Measurements from ENCODE around the gene FRMD4A. TPM values are rescaled to one million over a fixed set of nuclear protein-coding genes. Genes with fewer than 3 reads are reported as not detected.
"Not testable (repeated sequence)": the region's sequence is repeated elsewhere in the genome, so short reads cannot be mapped to it uniquely, and the experiment has no call there.

The FRMD4A gene
- total RNA-seq, 2 experiments from 2014 or later, result 0.30 to 0.35 TPM

GRCh38 chr10:13954195-13954594 is 376.5 kb downstream of the FRMD4A start:
- H3K36me3 Mint-ChIP-seq (ENCODE audit: low read depth); H3K4me1 Mint-ChIP-seq; H3K9me3 Mint-ChIP-seq; H3K27me3 Mint-ChIP-seq; DNase-seq; CTCF ChIA-PET; POLR2A ChIA-PET; H3K4me3 Mint-ChIP-seq; H3K27ac Mint-ChIP-seq: not testable (repeated sequence)

- no peak overlapping the region for H3K4me3 Mint-ChIP-seq
- DNase-seq, result no peak
- CTCF ChIA-PET, result no interaction called here
- POLR2A ChIA-PET, result no interaction called here
- H3K27me3 Mint-ChIP-seq, result peaks cover 3% of the 10 kb centered on the region
- no peaks in the 10 kb centered on the region for H3K36me3 Mint-ChIP-seq (ENCODE audit: low read depth)
- no peak overlapping the region for H3K27ac Mint-ChIP-seq
- H3K9me3 Mint-ChIP-seq, result peaks cover 7% of the 10 kb centered on the region
- H3K4me1 Mint-ChIP-seq, result no peaks in the 10 kb centered on the region
Measured at GRCh38 chr10:13953371-13953770, 377.4 kb downstream of the FRMD4A start.

GRCh38 chr10:13950543-13950939 is 380.2 kb downstream of the FRMD4A start:
- no peak for DNase-seq
- H3K4me1 Mint-ChIP-seq, result no peaks in the 10 kb centered on the region
- no peak overlapping the region for H3K27ac Mint-ChIP-seq
- H3K36me3 Mint-ChIP-seq (ENCODE audit: low read depth), result no peaks in the 10 kb centered on the region
- peaks cover 4% of the 10 kb centered on the region for H3K27me3 Mint-ChIP-seq
- H3K4me3 Mint-ChIP-seq, result no peak overlapping the region
- H3K9me3 Mint-ChIP-seq, result peaks cover 7% of the 10 kb centered on the region
- POLR2A ChIA-PET, result no interaction called here
- CTCF ChIA-PET, result no interaction called here

- H3K4me3 Mint-ChIP-seq, result no peak overlapping the region
- POLR2A ChIA-PET, result no interaction called here
- H3K27ac Mint-ChIP-seq, result no peak overlapping the region
- peaks cover 4% of the 10 kb centered on the region for H3K27me3 Mint-ChIP-seq
- DNase-seq, result no peak
- H3K36me3 Mint-ChIP-seq (ENCODE audit: low read depth), result no peaks in the 10 kb centered on the region
- H3K9me3 Mint-ChIP-seq, result peaks cover 7% of the 10 kb centered on the region
- CTCF ChIA-PET, result no interaction called here
- H3K4me1 Mint-ChIP-seq, result no peaks in the 10 kb centered on the region
Measured at GRCh38 chr10:13949844-13950542, 380.7 kb downstream of the FRMD4A start.

GRCh38 chr10:13946209-13946460 is 384.6 kb downstream of the FRMD4A start:
- Mint-ChIP-seq H3K27me3 (peaks cover 3% of the 10 kb centered on the region), H3K36me3 (ENCODE audit: low read depth) (no peaks in the 10 kb centered on the region), H3K27ac (no peak overlapping the region), H3K4me1 (no peaks in the 10 kb centered on the region), H3K9me3 (peaks cover 2% of the 10 kb centered on the region), H3K4me3 (no peak overlapping the region)
- ChIA-PET CTCF (no interaction called here), POLR2A (no interaction called here)
- DNase-seq, result no peak

- no peak overlapping the region for H3K27ac Mint-ChIP-seq
- peaks cover 2% of the 10 kb centered on the region for H3K27me3 Mint-ChIP-seq
- no peak for DNase-seq
- ChIA-PET CTCF (no interaction called here), POLR2A (no interaction called here)
- H3K4me1 Mint-ChIP-seq, result no peaks in the 10 kb centered on the region
- no peaks in the 10 kb centered on the region for H3K9me3 Mint-ChIP-seq
- H3K36me3 Mint-ChIP-seq (ENCODE audit: low read depth), result no peaks in the 10 kb centered on the region
- H3K4me3 Mint-ChIP-seq, result no peak overlapping the region
Measured at GRCh38 chr10:13945390-13946208, 385.1 kb downstream of the FRMD4A start.

GRCh38 chr10:13944823-13945222 is 385.9 kb downstream of the FRMD4A start:
- DNase-seq, result no peak
- Mint-ChIP-seq H3K27ac (no peak overlapping the region), H3K27me3 (peaks cover 2% of the 10 kb centered on the region), H3K4me1 (no peaks in the 10 kb centered on the region), H3K36me3 (ENCODE audit: low read depth) (no peaks in the 10 kb centered on the region), H3K9me3 (no peaks in the 10 kb centered on the region), H3K4me3 (no peak overlapping the region)
- CTCF ChIA-PET, result no interaction called here
- POLR2A ChIA-PET, result no interaction called here

GRCh38 chr10:13943735-13944398 is 386.9 kb downstream of the FRMD4A start:
- Mint-ChIP-seq H3K4me1 (no peaks in the 10 kb centered on the region), H3K36me3 (ENCODE audit: low read depth) (no peaks in the 10 kb centered on the region), H3K27me3 (peaks cover 2% of the 10 kb centered on the region), H3K9me3 (no peaks in the 10 kb centered on the region), H3K4me3 (no peak overlapping the region), H3K27ac (no peak overlapping the region)
- CTCF ChIA-PET, result no interaction called here
- POLR2A ChIA-PET, result no interaction called here
- DNase-seq, result no peak

- CTCF ChIA-PET, result no interaction called here
- DNase-seq, result no peak
- Mint-ChIP-seq H3K4me1 (no peaks in the 10 kb centered on the region), H3K4me3 (no peak overlapping the region), H3K9me3 (no peaks in the 10 kb centered on the region), H3K36me3 (ENCODE audit: low read depth) (no peaks in the 10 kb centered on the region), H3K27ac (no peak overlapping the region), H3K27me3 (peaks cover 4% of the 10 kb centered on the region)
- POLR2A ChIA-PET, result no interaction called here
Measured at GRCh38 chr10:13942035-13942434, 388.7 kb downstream of the FRMD4A start.

- Mint-ChIP-seq H3K36me3 (ENCODE audit: low read depth) (no peaks in the 10 kb centered on the region), H3K4me3 (no peak overlapping the region), H3K4me1 (no peaks in the 10 kb centered on the region), H3K27me3 (peaks cover 4% of the 10 kb centered on the region), H3K9me3 (no peaks in the 10 kb centered on the region), H3K27ac (no peak overlapping the region)
- DNase-seq, result no peak
- ChIA-PET CTCF (no interaction called here), POLR2A (no interaction called here)
Measured at GRCh38 chr10:13939391-13939790, 391.3 kb downstream of the FRMD4A start.

- ChIA-PET POLR2A (no interaction called here), CTCF (no interaction called here)
- DNase-seq, result no peak
- Mint-ChIP-seq H3K36me3 (ENCODE audit: low read depth) (no peaks in the 10 kb centered on the region), H3K4me1 (no peaks in the 10 kb centered on the region), H3K27ac (no peak overlapping the region), H3K4me3 (no peak overlapping the region), H3K27me3 (peaks cover 4% of the 10 kb centered on the region), H3K9me3 (no peaks in the 10 kb centered on the region)
Measured at GRCh38 chr10:13938950-13939349, 391.8 kb downstream of the FRMD4A start.

- Mint-ChIP-seq H3K4me1 (no peaks in the 10 kb centered on the region), H3K27me3 (peaks cover 4% of the 10 kb centered on the region), H3K9me3 (no peaks in the 10 kb centered on the region), H3K4me3 (no peak overlapping the region), H3K27ac (no peak overlapping the region), H3K36me3 (ENCODE audit: low read depth) (no peaks in the 10 kb centered on the region)
- POLR2A ChIA-PET, result interaction anchor here (1.0 kb wide), 1 partner anchor 249 kb away, joined by 3 read pairs; no protein-coding TSS in a partner anchor
- CTCF ChIA-PET, result no interaction called here
- DNase-seq, result no peak
Measured at GRCh38 chr10:13936826-13937225, 393.9 kb downstream of the FRMD4A start.

- Mint-ChIP-seq H3K27ac (no peak overlapping the region), H3K4me1 (peaks cover 4% of the 10 kb centered on the region), H3K9me3 (no peaks in the 10 kb centered on the region), H3K36me3 (ENCODE audit: low read depth) (no peaks in the 10 kb centered on the region), H3K27me3 (peaks cover 3% of the 10 kb centered on the region), H3K4me3 (no peak overlapping the region)
- POLR2A ChIA-PET, result no interaction called here
- CTCF ChIA-PET, result interaction anchor here (1.4 kb wide), 1 partner anchor 8 kb away, joined by 4 read pairs; no protein-coding TSS in a partner anchor
- peak; percentile 18 for DNase-seq
Measured at GRCh38 chr10:13930120-13930519, 400.6 kb downstream of the FRMD4A start.

- no peaks in the 10 kb centered on the region for H3K36me3 Mint-ChIP-seq (ENCODE audit: low read depth)
- H3K9me3 Mint-ChIP-seq, result no peaks in the 10 kb centered on the region
- DNase-seq, result no peak
- peaks cover 3% of the 10 kb centered on the region for H3K27me3 Mint-ChIP-seq
- POLR2A ChIA-PET, result no interaction called here
- H3K4me3 Mint-ChIP-seq, result no peak overlapping the region
- H3K4me1 Mint-ChIP-seq, result peaks cover 4% of the 10 kb centered on the region
- no peak overlapping the region for H3K27ac Mint-ChIP-seq
- CTCF ChIA-PET, result no interaction called here
Measured at GRCh38 chr10:13928451-13928850, 402.3 kb downstream of the FRMD4A start.

Data from activated CD4-positive, alpha-beta memory T cell treated with anti-CD3 and anti-CD28 coated beads, Interleukin-2, amount 10 ng/mL, durations not matched to agents 7 days and 5 days (primary cell).